ENCODE measurements around the gene ALDH2.
"Not testable (repeated sequence)": the region's sequence is repeated elsewhere in the genome, so short reads cannot be mapped to it uniquely, and the experiment has no call there.

The ALDH2 gene

DNA sequence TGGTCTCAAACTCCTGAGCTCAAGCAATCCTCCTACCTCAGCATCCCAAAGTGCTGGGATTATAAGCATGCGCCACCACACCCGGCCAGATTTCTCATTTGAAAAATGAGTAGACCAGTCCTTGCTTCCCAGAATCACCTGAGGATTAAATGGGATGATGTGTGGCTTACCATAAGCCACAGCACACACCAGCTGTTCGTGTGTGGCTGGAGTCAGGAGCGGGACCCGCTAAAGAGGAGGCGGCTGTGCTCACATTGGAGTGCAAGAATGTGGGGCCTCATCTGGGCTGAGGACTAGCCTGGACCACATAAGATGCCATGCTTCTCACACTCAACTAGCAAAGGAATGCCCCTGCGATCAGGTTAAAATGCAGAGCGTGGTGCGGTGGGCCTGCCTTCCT lies 6.7 kb upstream of the ALDH2 start:
- H3K36me3 ChIP-seq (ENCODE audit: control insufficient read depth, low read depth, low read length), result no peaks in the 10 kb centered on the region
- H3K4me3 ChIP-seq (ENCODE audit: low read length), result no peak overlapping the region
- no peak overlapping the region for H3K27ac ChIP-seq (ENCODE audit: low read length)
- H3K4me1 ChIP-seq (ENCODE audit: control insufficient read depth, low read depth, low read length), result peaks cover 3% of the 10 kb centered on the region
- no peaks in the 10 kb centered on the region for H3K27me3 ChIP-seq (ENCODE audit: control insufficient read depth, insufficient read depth, low read length)
- H3K9ac ChIP-seq (ENCODE audit: low read length), result no peak overlapping the region
- H3K9me3 ChIP-seq (ENCODE audit: control insufficient read depth, low read depth, low read length), result no peaks in the 10 kb centered on the region

DNA sequence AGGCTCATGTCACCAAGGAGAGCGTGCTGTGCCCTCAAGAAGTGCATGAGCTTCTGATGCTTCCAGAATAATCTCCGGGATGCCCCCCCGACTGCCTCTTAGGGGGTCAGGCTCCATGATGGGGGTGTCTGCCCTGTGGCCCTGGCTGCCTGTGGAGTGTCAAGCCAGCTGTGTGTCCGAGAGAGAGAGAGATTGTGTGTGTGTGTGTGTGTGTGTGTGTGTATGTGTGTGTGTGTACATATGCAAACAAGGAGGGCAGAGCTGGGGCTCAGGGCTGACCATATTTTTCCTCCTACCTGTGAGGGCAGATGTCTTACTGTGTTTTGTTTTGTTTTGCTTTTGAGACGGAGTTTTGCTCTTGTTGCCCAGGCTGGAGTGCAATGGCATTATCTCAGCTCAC lies 5.6 kb upstream of the ALDH2 start:
- H3K4me3 ChIP-seq (ENCODE audit: low read length), result no peak overlapping the region
- H3K27ac ChIP-seq (ENCODE audit: low read length), result no peak overlapping the region
- no peaks in the 10 kb centered on the region for H3K9me3 ChIP-seq (ENCODE audit: control insufficient read depth, low read depth, low read length)
- H3K36me3 ChIP-seq (ENCODE audit: control insufficient read depth, low read depth, low read length), result no peaks in the 10 kb centered on the region
- no peak overlapping the region for H3K9ac ChIP-seq (ENCODE audit: low read length)
- no peaks in the 10 kb centered on the region for H3K27me3 ChIP-seq (ENCODE audit: control insufficient read depth, insufficient read depth, low read length)
- H3K4me1 ChIP-seq (ENCODE audit: control insufficient read depth, low read depth, low read length), result peaks cover 3% of the 10 kb centered on the region

DNA sequence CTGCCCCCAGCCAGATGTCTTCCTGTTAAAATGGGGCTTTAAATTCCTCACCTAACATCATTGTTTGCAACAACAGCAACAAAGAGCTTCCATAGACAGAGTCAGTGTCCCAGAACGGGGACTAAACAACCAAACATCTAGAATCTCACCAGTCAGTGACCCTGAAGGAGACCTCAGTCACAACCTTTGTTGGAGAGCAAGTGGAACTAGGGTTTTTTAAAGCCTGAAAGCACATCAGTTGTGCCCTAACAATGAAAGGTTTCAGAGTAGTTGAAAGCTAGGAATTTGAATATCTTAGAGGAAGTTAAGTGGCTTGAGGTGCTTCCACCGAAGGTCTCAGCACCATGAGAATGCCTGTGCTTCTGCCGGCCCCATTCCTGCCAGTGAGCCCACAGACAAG lies 5.0 kb upstream of the ALDH2 start:
- Histone ChIP-seq H3K4me3 (ENCODE audit: low read length) (no peak overlapping the region), H3K36me3 (ENCODE audit: control insufficient read depth, low read depth, low read length) (no peaks in the 10 kb centered on the region), H3K27ac (ENCODE audit: low read length) (no peak overlapping the region)

DNA sequence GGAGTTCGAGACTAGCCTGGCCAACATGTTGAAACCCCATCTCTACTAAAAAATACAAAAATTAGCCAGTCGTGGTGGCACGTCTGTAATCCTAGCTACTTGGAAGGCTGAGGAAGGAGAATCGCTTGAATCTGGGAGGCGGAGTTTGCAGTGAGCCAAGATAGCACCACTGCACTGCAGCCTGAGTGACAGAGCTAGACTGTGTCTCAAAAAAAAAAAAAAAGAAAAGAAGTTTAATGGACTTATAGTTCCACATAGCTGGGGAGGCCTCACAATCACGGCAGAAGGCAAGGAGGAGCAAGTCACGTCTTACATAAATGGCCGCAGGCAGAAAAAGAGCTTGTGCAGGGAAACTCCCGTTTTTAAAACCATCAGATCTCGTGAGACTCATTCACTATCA lies 3.2 kb upstream of the ALDH2 start:
- not testable (repeated sequence) for H3K36me3 ChIP-seq (ENCODE audit: control insufficient read depth, low read depth, low read length); H3K9ac ChIP-seq (ENCODE audit: low read length); H3K9me3 ChIP-seq (ENCODE audit: control insufficient read depth, low read depth, low read length); H3K4me1 ChIP-seq (ENCODE audit: control insufficient read depth, low read depth, low read length); H3K4me3 ChIP-seq (ENCODE audit: low read length); H3K27ac ChIP-seq (ENCODE audit: low read length)
- H3K27me3 ChIP-seq (ENCODE audit: control insufficient read depth, insufficient read depth, low read length), result peaks cover 12% of the 10 kb centered on the region

More for the DNA sequence above, 5.0 kb upstream of the ALDH2 start:
- H3K4me1 ChIP-seq (ENCODE audit: control insufficient read depth, low read depth, low read length), result peaks cover 3% of the 10 kb centered on the region
- H3K9ac ChIP-seq (ENCODE audit: low read length), result no peak overlapping the region
- no peaks in the 10 kb centered on the region for H3K9me3 ChIP-seq (ENCODE audit: control insufficient read depth, low read depth, low read length)
- H3K27me3 ChIP-seq (ENCODE audit: control insufficient read depth, insufficient read depth, low read length), result no peaks in the 10 kb centered on the region

DNA sequence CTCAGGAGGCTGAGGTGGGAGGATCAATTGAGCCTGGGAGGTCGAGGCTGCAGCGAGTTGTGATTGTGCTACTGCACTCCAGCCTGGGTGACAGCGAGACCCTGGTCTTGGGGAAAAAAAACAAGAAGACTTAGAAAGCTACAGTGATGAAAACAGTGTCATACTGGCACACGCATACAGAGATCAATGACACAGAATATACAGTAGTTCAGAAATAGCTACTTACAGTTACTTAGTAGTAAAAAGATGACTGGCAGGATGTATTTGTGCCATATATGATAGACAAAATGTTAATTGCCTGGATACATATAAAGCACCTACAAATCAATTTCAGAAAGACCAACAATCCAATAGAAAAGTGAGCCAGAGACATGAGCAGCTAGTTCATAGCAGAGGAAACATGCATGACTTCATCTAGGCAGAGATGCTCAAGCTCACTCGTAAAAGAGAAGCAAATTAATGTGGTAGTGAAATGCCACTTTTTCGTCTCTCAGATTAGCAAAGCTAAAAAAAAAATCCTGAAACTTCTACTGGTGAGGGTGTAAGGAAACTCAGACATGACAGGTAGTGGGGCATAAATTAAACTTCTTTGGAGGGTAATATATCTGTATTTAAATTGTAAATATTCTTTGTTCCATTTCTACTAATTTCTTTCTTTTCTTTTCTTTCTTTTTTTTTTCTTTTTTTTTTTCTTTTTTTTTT lies 2.5 kb upstream of the ALDH2 start:
- no peak overlapping the region for H3K4me3 ChIP-seq (ENCODE audit: low read length)
- no peak overlapping the region for H3K9ac ChIP-seq (ENCODE audit: low read length)
- no peaks in the 10 kb centered on the region for H3K36me3 ChIP-seq (ENCODE audit: control insufficient read depth, low read depth, low read length)
- H3K9me3 ChIP-seq (ENCODE audit: control insufficient read depth, low read depth, low read length), result no peaks in the 10 kb centered on the region
- H3K4me1 ChIP-seq (ENCODE audit: control insufficient read depth, low read depth, low read length), result peaks cover 7% of the 10 kb centered on the region
- H3K27me3 ChIP-seq (ENCODE audit: control insufficient read depth, insufficient read depth, low read length), result peaks cover 12% of the 10 kb centered on the region
- H3K27ac ChIP-seq (ENCODE audit: low read length), result no peak overlapping the region

DNA sequence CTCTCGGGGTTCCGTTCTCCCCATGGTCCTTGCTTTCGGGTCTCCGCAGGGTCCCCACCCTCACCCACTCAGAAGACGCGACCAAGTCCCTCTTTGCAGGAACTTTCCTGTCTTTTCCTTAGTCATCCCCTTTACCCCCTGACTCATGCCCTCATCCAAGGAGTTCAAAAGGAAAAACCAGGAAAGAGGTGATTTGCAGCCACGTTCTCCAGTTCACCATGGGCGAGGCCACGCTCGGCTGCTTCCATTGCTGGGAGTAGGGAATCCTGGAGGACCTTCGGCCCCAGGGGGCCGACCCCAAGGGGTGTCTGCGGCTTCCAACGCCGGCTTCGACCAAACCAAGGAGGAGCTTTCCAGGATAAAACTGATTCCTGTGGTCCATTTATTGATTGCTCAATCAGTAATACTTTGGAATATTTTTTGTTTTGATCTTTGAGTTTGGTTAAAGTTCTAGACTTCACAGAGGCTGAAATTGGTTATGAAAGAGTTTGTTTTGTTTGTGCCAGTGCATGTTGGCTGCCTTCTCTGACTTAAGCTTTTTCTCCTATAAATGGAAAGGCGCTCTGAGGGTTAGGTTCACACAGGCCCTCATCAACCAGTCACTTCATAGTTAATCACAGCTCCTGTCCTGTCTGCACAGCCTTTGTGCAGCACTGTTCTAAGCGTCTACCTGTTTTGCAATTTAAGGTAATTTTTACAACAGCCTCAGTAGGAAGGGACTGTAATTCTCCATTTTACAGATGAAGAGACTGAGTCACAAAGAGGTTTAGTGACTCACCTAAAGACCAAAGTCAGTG lies 827 bp downstream of the ALDH2 start:
- peak overlapping the region; percentile 40 for H3K27ac ChIP-seq (ENCODE audit: low read length)
- no peaks in the 10 kb centered on the region for H3K36me3 ChIP-seq (ENCODE audit: control insufficient read depth, low read depth, low read length)
- H3K4me3 ChIP-seq (ENCODE audit: low read length), result peak overlapping the region; percentile 96
- H3K27me3 ChIP-seq (ENCODE audit: control insufficient read depth, insufficient read depth, low read length), result peaks cover 12% of the 10 kb centered on the region
- H3K9ac ChIP-seq (ENCODE audit: low read length), result peak overlapping the region; percentile 83
- no peaks in the 10 kb centered on the region for H3K9me3 ChIP-seq (ENCODE audit: control insufficient read depth, low read depth, low read length)
- H3K4me1 ChIP-seq (ENCODE audit: control insufficient read depth, low read depth, low read length), result peaks cover 7% of the 10 kb centered on the region

DNA sequence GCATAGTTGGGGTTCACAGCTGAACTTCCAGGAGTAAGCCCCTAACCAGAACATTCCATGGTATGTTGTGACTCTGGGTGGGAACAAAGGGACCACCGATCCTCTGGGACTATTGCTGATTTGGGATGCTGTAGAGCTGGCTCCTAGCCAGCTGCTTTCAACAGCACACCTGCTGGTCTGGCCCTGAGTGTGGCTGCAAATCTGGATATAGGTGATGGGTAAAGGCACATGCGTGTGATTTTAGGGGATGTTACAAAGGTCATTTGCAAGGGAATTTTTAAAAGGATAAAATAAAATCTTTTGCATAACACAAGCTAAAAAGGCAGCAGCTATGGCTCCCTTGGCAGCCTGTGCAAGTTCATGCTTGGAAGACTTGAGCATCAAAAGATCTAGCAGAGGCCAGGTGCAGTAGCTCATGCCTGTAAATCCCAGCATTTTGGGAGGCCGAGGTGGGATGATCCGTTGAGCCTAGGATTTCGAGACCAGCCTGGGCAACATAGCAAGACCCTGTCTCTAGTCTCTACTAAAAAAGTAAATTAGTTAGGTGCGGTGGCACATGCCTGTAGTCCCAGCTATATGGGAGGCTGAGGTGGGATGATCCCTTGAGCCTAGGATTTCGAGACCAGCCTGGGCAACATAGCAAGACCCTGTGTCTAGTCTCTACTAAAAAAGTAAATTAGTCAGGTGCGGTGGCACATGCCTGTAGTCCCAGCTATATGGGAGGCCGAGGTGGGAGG lies 1.6 kb downstream of the ALDH2 start:
- peaks cover 12% of the 10 kb centered on the region for H3K27me3 ChIP-seq (ENCODE audit: control insufficient read depth, insufficient read depth, low read length)
- no peaks in the 10 kb centered on the region for H3K9me3 ChIP-seq (ENCODE audit: control insufficient read depth, low read depth, low read length)
- H3K9ac ChIP-seq (ENCODE audit: low read length), result peak overlapping the region; percentile 83
- no peaks in the 10 kb centered on the region for H3K36me3 ChIP-seq (ENCODE audit: control insufficient read depth, low read depth, low read length)
- no peak overlapping the region for H3K27ac ChIP-seq (ENCODE audit: low read length)
- peaks cover 7% of the 10 kb centered on the region for H3K4me1 ChIP-seq (ENCODE audit: control insufficient read depth, low read depth, low read length)
- H3K4me3 ChIP-seq (ENCODE audit: low read length), result peak overlapping the region; percentile 96

DNA sequence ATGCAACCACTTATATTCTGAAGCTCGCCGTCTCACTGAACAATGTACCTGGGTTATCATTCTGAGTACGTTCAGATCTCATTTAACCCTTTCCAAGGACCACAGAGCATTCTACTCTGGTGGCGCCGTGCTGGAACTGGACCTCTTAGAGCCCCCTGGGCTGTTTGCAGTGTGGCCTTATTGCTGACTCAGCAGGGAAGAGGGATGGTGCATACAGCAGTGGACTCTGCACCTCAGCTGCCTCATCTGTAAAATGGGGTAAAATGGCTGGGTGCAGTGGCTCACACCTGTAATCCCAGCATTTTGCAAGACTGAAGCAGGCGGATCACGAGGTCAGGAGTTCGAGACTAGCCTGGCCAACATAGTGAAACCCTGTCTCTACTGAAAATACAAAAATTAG lies 2.9 kb downstream of the ALDH2 start:
- Histone ChIP-seq H3K36me3 (ENCODE audit: control insufficient read depth, low read depth, low read length) (no peaks in the 10 kb centered on the region), H3K27me3 (ENCODE audit: control insufficient read depth, insufficient read depth, low read length) (peaks cover 12% of the 10 kb centered on the region), H3K4me1 (ENCODE audit: control insufficient read depth, low read depth, low read length) (peaks cover 17% of the 10 kb centered on the region), H3K9ac (ENCODE audit: low read length) (no peak overlapping the region), H3K4me3 (ENCODE audit: low read length) (no peak overlapping the region), H3K27ac (ENCODE audit: low read length) (no peak overlapping the region), H3K9me3 (ENCODE audit: control insufficient read depth, low read depth, low read length) (no peaks in the 10 kb centered on the region)

DNA sequence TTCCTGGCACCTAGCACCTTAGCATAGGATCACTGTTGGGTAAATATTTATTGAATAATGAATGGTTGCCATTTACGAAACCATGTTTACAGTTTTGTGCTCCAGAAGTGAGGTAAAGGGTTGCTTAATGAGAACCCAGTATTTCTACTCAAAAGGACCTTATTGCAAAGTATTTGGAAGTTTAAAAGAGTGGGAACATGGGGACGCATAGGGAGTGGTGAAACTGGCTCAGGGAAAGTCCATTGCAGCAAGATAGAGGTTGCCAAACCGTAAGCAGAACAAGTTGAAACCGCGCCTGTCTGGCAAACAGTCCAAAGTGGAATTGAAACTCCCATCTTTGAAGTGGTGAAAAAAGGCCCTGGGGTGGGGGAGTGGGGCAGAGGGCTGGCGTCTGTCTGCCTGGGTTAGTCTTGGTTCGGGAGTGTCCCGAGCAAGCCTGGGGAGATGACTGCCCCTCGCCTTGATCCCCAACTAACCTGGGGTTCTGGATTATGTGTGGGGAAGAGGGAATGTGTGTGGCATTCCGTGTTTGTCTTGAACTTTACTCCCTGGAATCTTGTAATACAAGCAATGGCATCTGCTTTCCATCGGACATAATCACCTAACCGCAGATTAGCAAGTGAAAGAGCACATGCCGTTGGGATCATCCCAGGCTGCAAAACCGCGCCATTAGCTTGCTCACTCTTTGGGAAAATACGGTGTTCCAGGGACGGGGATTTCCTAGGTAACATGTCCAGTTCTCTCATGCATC lies 7.2 kb downstream of the ALDH2 start:
- H3K9me3 ChIP-seq (ENCODE audit: control insufficient read depth, low read depth, low read length), result no peaks in the 10 kb centered on the region
- H3K4me1 ChIP-seq (ENCODE audit: control insufficient read depth, low read depth, low read length), result peaks cover 10% of the 10 kb centered on the region
- no peak overlapping the region for H3K4me3 ChIP-seq (ENCODE audit: low read length)
- no peaks in the 10 kb centered on the region for H3K27me3 ChIP-seq (ENCODE audit: control insufficient read depth, insufficient read depth, low read length)
- no peak overlapping the region for H3K27ac ChIP-seq (ENCODE audit: low read length)
- H3K9ac ChIP-seq (ENCODE audit: low read length), result no peak overlapping the region
- no peaks in the 10 kb centered on the region for H3K36me3 ChIP-seq (ENCODE audit: control insufficient read depth, low read depth, low read length)

DNA sequence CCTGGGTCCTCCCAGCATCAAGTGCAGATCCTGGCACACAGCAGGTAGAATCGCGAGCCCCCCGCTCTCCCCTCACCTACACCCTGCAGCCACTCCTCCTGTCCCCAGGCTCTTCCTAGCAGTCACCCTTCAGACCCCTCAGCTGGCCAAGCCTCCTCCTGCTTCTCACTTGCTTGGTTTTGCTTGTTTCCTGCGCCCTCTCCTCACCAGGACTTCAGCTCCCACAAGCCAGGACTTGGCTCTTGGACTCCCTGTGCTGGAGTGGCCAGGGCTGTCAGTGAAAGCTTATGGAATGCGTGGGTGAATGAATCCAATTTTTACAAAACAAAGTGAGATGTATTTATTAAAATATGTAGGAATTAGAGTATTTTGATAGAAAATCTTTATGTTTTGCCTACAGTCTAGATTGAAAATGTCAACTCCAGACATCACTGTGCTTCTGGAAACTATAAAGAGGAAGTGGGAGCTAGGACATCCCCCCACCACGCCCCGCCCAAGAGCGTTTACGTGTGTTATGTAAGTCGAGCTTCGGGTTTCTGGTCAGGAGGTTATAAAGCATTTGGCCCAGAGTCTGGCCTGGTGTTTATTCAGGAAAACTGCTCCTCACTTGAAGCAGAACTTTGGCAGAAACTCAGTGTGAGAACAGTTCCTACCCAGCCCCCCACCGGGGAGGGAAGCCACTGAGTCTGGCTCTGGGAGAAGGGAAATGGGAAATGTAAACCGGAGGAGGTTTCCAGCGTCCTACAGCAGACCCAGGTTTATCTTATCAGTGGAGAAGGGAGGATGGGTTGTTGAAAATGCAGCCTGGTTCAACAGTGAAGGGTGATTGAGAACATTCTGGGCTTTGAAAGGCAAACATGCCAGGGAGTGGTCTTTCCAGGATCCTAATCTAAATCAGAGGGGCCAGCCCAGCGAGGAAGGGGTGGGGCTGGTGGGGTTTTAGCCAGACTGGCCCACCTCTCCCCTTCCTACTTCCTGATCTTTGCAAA lies 8.8 kb downstream of the ALDH2 start:
- Histone ChIP-seq H3K4me3 (ENCODE audit: low read length) (no peak overlapping the region), H3K27me3 (ENCODE audit: control insufficient read depth, insufficient read depth, low read length) (no peaks in the 10 kb centered on the region), H3K4me1 (ENCODE audit: control insufficient read depth, low read depth, low read length) (peaks cover 10% of the 10 kb centered on the region), H3K9me3 (ENCODE audit: control insufficient read depth, low read depth, low read length) (no peaks in the 10 kb centered on the region), H3K27ac (ENCODE audit: low read length) (no peak overlapping the region), H3K36me3 (ENCODE audit: control insufficient read depth, low read depth, low read length) (no peaks in the 10 kb centered on the region), H3K9ac (ENCODE audit: low read length) (no peak overlapping the region)
